ENCODE data around the gene CCDC85B.
"Not testable (repeated sequence)": the region's sequence is repeated elsewhere in the genome, so short reads cannot be mapped to it uniquely, and the experiment has no call there.

CCDC85B gene

DNA sequence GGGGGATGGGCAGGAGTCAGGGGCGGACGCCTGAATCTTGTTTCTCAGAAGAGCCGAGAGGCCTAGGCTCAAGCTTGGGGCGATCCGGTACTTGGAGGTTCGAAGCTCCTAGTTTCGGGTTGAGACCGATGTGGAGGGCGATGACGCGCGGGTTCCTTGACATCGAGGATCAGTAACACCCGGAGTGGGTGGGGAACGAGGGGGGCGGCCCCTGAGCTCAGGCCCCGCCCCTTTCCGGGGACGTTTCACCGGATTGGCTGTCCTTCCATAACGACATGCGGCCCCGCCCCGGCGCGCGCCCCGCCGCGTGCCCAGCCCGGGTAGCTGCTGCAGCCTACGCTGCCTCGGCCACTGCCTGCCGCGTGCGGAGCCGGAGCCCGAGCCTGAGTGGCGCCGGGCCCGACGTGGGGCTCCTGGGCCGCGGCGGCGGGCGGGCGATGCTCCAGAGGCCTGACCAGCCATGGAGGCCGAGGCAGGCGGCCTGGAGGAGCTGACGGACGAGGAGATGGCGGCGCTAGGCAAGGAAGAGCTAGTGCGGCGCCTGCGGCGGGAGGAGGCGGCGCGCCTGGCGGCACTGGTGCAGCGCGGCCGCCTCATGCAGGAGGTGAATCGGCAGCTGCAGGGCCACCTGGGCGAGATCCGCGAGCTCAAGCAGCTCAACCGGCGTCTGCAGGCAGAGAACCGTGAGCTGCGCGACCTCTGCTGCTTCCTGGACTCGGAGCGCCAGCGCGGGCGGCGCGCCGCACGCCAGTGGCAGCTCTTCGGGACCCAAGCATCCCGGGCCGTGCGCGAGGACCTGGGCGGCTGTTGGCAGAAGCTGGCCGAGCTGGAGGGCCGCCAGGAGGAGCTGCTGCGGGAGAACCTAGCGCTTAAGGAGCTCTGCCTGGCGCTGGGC lies at the start of gene CCDC85B:
TSS of gene CCDC85B (plus strand) at position 350 of the 895 bp plus-strand sequence. CDS start at position 461, 111 bp downstream.
- DNase-seq, result peak; percentile 91

DNA sequence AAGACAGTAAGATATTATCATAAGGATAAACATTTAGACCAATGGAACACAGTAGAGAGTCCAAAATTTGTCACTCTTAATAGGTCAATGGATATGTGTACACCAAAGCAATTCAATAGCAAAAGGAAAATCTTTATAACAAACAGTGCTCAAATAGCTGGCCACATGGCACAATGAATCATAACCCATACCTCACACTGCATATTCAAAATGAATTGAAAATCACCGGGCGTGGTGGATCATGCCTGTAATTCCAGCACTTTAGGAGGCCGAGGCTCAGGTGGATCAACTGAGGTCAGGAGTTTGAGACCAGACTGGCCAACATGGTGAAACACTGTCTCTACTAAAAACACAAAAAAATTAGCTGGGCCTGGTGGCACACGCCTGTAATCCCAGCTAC lies 48.3 kb upstream of the CCDC85B start:
- no peak for DNase-seq

DNA sequence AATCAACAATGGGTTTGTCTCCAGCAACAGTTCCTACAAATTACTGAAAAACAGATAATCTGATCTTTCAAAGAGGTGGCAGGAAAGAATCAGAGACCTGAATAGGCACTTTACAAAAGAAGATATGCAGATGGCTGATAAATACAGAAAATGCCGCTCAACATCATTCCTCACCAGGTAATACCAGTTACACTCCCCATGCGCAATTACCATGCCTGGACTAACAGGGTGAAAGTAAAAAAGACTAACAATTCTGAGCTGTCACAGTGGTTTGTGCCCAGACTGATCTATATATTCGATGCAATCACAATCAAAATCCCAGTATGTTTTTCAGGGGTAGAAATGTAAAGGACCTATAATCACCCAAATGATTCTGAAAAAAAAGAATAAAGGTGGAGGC lies 46.7 kb upstream of the CCDC85B start:
- no peak for DNase-seq

DNA sequence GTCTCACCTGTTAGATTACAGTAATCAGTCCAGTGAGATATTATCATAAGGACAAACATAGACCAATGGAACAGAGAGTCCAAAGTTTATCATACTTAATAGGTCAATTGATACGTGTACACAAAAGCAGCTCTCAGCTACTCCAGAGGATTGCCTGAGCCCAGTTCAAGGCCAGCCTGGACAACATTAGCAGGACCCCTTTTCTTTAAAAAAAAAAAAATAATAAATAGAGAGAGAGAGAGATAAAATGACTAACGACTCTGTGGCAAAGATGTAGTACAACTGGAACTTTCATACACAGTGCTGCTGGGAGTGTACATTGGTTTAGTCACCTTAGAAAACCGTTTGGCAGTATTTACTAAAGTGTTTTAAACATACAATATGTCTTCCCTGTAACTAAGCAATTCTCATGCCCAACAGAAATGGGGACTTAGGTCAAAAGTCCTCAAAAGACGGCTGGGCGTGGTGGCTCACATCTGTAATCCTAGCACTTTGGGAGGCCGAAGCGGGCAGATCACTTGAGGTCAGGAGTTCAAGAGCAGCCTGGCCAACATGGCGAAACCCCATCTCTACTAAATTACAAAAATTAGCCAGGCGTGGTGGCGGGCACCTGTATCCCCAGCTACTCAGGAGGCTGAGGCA lies 46.1 kb upstream of the CCDC85B start:
- no peak for DNase-seq

DNA sequence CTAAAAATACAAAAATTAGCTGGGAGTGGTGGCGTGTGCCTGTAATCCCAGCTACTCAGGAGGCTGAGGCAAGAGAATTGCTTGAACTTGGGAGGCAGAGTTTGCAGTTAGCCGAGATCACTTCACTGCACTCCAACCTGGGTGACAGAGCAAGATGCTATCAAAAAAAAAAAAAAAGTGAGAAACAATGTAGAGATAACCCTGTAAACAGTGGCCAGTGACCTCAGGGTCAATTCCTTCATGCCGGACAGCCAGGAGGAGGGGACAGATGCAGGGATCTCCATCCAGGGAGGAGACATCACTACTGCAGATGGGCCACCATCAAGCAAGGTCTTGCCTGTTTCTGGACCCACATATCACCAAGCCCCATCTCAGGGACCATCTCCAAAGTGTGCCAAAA lies 42.7 kb upstream of the CCDC85B start:
- DNase-seq, result no peak

DNA sequence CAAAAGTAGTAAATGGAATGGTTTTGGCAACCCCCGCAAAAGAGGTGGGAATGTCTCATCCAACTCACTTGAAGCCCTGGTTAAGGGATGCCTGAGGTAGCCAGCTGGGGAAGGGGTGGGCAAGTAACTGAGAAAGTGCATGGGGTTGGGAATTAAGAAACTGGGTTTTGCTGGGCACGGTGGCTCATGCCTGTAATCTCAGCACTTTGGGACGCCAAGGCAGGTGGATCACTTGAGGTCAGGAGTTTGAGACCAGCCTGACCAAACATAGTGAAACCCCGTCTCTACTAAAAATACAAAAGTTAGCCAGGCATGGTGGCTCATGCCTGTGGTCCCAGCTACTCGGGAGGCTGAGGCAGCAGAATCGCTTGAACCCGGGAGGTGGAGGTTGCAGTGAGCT lies 41.8 kb upstream of the CCDC85B start:
- DNase-seq, result not testable (repeated sequence)

DNA sequence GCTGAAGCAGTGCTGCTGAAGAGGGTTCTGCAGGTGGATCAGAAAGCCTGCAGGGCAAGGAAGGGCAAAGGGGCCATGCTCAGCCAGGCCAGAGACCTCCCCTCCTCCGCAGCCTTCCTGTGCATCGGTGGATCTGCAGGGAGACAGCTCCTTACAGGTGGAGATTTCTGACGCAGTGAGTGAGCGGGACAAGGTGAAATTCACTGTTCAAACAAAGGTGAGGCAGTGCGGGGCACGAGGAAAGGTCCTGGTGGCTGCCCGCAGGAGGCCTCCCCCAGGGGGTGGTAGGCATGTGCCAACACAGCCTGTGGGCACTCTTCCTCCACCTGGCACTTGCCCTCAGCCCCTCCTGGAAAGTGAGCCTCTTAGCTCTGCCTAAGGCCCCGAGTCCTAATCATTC lies 41.1 kb upstream of the CCDC85B start:
- no peak for DNase-seq

DNA sequence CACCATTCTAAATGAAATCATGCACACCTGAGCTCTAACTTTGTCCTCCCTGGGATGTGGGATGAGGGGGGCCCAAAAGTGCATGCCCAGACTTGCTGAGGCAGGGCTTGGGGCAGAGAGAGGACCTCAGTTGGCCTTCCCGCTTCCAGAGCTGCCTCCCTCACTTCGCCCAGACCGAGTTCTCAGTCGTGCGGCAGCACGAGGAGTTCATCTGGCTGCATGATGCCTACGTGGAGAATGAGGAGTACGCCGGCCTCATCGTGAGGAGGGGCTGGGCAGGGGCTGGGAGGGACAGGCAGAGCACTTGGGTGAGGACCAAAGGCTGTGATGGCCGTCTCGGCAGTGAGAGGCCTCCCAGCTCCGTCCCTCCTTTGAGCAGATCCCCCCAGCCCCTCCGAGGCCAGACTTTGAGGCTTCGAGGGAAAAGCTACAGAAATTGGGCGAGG lies 40.7 kb upstream of the CCDC85B start:
- no peak for DNase-seq

DNA sequence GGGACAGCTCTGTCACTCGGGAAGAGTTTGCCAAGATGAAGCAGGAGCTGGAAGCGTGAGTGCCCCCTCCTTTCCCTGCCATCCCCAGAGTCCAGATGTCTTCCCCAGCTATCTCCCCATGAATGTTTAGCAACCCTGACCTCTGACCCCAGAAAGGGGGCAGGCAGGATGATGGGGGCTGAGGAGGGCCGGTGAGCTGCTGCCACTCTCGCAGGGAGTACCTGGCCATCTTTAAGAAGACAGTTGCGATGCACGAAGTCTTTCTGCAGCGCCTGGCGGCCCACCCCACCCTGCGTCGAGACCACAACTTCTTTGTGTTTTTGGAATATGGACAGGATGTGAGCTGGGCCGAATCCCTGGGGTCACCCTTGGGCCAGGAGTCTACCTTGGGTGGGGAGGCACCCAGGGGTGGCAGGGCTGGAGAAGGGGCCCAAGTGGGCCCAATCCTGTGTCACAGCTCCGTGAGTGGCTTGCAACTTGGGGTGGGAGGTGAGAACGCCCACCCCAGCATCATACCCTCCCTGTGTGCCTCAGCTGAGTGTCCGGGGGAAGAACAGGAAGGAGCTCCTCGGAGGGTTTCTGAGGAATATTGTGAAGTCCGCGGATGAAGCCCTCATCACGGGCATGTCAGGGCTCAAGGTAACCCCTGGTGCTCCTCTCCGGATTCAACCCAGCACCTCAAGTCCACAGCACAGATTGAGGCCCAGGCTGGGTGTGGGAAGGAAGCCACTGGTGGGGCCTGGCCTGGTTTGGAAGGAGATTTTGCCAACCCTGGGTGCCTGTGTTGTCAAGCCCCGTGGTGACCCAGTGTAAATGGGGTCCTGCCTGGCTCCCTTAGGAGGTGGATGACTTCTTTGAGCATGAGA lies 40.0 kb upstream of the CCDC85B start:
- DNase-seq, result no peak

DNA sequence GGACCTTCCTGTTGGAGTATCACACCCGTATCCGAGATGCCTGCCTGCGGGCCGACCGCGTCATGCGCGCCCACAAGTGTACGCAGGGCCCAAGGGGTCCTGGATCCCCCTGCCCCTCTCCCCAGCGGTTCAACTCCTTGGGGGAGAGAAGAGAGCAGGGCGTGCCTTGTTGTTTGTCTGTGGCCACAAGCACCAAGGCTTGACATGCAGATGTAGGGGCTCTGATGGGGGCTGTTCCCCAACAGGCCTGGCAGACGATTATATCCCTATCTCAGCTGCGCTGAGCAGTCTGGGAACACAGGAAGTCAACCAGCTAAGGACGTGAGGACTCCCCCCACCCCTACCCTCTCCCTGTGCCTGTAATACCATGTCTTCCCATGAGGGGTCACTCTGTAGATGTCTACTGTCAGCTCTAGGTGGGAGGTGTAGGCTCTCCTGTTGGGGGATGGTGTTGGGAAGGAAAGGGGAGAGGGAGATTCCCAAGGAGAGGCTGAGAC lies 39.3 kb upstream of the CCDC85B start:
- no peak for DNase-seq

DNA sequence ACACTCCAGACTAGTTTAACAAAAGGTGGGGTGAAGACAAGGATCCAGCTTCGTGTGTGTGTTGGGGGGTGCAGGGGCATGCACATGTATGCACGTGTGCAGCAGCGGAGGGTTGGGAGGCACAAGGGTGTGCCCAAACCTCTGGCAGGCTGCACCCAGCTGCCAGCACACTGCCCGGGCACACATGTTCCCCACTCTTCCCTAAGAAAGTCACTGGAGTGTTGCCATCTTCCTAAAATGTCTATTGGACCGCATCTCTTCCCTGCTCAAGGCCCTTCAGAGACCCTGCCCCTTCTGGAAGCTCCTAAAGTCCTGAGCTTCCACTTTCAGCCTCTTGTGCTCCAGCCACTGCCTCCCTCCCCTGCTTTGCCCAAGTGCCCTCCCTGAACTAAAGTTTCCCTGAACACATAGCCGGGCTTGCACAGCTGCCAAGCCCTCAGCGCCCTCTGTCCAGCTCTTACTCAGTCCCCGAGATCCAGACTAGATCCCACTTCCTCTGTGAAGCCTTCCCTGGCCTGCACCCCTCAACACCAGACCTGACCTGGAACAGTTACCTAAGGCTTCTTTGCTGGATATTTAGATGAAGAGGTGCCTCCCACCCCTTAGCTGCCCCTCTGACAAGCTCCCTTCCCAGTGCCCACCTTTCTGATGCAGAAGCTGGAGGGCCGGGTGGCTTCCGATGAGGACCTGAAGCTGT lies 38.5 kb upstream of the CCDC85B start:
- DNase-seq, result no peak

DNA sequence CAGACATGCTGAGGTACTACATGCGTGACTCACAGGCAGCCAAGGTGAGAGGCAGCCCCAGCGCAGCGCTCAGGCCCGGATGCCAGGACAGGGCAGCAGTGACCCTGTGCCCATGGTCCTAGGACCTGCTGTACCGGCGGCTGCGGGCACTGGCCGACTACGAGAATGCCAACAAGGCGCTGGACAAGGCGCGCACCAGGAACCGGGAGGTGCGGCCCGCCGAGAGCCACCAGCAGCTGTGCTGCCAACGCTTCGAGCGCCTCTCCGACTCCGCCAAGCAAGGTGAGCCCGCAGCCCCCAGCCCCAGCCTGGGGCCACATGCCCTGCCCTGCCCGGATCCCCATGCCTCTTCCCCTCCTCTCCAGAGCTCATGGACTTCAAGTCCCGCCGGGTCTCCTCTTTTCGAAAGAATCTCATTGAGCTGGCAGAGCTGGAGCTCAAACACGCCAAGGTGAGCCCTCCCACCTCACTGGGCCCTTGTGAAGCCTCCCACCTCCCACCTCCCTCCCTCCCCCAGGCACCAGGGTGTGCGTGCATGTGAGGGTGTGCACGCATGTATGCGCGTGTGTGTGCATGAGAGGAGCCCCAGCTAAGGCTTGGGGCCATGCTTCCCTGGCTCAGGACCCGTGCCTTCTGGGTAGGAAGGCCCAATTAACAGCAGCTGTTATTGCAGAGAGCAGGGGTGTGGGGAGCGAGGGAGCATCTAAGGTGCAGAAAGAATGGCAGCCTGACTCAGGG lies 37.8 kb upstream of the CCDC85B start:
- DNase-seq, result no peak

DNA sequence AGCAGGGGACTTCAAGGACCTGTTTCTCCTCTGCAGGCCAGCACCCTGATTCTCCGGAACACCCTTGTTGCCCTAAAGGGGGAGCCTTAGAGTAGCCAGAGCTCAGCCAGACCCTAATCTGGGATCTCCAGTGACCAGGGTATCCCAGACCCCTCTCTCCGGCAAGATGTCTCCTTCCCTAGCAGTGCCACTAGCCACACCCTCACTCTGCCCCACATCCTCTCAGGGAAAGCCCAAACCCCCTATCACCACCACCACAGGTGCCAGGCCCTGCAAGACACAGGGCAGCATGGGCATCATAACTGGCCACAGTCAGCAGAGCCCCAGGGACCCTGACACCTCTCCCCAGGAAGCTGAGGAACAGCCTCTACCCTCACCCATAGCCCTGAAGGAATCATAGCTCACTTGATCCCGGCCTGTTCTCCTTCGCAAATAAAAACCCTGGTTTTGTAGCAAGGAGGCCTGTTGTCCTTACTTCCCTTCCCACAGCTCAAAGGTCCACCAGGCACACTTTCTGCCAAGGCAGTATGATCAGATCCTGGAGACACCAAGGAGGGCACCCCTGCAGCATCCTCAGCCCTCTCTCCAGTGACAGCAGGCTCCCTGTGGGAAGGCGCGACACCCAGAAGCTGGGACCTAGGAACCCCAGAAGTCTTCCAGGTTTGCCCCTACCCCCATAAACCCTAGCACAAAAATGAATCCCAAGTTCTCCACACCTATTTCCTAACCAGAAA lies 37.1 kb upstream of the CCDC85B start:
- no peak for DNase-seq

DNA sequence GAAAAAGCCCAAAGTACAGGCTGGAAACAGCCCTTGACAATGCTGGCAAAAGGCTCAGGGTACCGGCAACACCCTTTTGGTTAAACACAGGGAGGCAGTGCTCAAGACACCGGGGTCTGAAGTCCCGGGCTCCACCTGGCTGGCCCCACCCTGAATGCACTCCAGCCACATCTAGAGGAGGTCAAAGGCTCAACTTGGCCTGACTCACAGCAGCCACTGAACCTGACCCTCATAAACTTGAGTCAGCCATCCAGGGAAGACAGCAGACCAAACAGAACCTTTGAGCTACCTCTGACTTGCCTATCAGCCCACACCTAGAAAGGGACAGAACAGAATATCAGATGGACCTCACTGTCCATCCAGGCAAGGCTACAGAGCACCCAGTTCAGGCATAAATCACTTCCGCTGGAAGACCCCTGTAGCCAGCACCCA lies 36.3 kb upstream of the CCDC85B start:
- no peak for DNase-seq

DNA sequence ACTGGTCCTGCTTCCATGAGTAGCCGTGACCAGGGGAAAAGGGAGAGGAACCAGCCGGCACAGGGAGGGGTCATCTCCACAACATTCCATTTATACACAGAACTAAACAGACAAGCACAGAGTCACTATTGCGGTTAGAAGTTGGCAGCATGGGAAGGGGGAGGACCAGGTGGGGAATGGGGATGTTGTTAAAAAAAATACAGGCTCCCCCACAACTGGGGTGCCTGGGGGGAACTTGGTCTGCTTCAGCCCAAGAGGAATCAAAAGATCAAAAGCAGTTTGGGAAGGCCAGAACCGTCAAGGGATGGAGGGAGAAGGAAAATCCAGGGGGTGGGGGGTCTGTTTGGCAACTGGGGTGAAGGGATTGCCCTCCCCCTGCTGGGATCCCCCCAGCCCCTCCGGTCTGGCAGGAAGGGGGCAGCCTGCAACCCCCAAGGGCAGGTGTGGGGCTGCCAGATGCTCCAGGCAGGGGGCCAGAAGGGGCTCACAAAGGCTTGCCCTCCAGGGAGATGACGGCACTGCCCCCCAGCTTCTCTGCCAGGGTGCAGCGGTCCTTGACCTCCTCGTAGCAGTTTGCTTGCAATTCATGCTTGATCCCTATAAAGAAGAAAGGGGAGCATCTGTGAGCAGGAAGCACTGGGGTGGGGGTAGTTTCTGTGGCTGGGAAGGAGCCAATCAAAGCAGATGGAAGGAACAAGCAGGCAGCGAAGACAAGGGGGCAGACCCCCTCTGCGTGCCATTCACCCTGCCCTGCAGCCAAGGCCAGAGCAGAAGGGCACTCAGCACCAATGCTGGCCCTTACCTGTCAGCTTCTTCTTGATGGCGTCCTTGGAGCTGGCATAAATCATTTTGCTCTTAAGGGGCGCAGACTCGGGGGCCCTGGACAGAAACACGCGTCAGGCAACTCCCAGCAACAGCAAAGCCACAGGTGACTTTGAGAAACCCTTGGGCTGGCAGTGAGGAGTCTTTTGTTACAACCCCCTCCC lies 35.3 kb upstream of the CCDC85B start:
- DNase-seq, result no peak

DNA sequence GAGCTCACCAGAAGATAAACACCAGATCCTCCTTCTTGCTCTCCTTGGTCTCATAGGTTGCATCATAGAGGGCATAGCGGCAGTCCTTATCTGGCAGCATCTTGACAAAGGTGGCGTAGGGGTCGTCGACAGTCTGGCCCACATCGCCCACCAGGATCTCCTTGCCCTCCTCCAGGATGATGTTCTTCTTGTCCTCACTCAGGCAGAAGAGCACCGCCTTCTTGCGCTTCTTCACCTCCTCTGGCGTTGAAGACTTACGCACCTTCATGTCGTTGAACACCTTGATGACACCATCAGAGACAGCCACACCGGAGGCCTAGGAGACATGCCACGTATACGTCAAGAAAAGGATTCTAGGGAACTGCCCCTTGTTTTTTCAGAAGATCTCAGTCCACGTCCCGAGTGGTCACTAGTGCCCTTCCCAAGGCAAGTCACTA lies 34.5 kb upstream of the CCDC85B start:
- no peak for DNase-seq

DNA sequence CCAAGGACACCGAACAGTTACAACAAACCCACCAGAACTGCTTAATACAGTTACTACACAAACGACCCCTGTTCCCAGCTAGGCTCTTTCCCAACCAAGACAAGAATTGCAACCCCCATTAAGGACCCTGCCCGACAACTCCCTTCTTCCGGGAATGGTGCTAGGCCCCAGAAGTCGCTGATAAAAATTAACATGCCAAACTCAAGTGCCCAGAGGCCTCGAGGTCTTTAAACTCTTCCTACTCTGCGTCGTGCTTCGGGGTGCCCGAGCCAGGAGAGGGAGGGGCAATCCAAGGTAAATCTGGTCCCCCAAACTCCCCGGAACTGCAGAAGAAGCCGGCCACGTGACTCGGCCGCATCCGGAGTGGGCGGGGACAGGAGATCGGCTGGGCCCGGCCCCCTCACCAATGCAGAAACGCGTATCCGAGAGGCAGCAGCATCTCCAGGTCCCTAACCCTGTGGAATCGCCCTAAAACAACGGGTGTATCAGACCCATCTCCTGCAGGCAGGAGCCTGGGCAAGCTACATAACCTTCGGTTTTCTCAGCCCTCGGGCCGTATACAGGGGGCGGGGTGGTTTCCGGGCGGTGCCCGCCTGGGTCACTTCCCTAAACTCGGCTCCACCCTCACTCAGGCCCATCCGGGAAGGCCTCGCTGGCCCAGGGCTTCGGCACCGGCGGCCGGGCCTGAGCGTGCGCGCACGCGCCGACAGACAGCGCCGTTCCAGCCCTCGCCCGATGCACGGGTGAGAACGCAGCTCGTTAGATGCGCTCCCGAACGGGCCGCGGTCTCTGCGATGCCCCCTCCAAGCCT lies 33.6 kb upstream of the CCDC85B start:
- DNase-seq, result peak; percentile 57

DNA sequence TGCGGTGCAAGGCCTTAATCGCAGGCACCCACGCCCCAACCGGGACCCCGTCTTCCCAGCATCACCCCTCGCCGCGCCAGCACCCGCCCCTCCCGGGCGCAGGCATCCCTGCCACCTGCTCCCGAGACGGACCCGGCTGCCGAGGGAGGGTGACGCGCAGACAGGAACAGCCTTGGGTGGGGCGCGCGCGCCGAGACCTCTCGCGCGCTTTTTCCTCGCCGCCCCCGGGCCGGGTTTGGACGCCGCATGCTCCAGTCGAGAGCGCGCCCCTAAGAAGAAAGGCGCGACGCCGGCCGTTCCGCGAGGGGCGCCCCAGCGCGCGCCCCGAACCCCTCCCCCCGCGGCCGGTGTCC lies 33.0 kb upstream of the CCDC85B start:
- peak; percentile 32 for DNase-seq

Measured in NCI-H1105 (cell line).